ENCODE results near the gene ULBP1. TPM values are rescaled to one million over a fixed set of nuclear protein-coding genes. Genes with fewer than 3 reads are reported as not detected.
A peak's percentile ranks its signal among the peaks of the same experiment; 100 is the strongest.
"Not testable (repeated sequence)": the region's sequence is repeated elsewhere in the genome, so short reads cannot be mapped to it uniquely, and the experiment has no call there.

The ULBP1 gene
- total and polyA plus RNA-seq, 2 experiments from 2014 or later, result not detected

DNA sequence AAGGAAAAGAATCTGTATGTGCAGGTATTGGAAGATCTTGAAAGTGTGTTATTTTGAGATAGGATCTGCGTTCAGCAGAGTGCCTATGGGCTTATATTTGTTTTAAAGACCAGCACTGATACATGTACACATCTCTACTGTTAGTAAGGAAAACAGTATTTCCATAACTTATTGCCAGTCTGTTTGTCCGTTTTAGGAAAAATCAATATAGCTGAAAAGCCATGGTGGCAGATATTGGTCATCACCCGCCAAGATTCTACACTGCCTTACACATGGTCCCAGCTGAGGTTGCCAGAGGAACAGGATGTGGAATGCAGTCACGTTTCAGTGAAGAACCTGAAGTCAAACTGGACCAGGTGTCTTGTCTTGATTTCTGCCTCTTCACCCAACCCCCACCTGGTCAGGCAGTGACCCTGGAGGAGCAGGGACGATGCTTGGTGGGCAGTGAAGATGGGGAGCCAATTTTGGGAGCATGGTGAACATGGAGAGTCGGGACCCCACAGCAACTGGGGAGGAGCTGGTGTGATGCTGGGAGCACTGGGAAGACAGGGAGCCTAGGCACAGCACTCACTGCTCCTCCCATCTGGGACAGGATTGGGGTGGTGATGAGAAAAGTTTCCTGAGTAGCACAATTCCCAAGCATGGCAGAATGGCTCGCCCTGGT, 8.0 kb upstream of the ULBP1 start:
- not testable (repeated sequence) for H3K36me3 ChIP-seq; H3K9me3 ChIP-seq (ENCODE audit: low read depth); H3K27ac ChIP-seq; H3K4me3 ChIP-seq; DNase-seq (ENCODE audit: low read depth in 1 of 2, low spot score in 1 of 2); H3K4me1 ChIP-seq (ENCODE audit: low read depth)
- peaks cover 97% of the 10 kb centered on the region for H3K27me3 ChIP-seq

DNA sequence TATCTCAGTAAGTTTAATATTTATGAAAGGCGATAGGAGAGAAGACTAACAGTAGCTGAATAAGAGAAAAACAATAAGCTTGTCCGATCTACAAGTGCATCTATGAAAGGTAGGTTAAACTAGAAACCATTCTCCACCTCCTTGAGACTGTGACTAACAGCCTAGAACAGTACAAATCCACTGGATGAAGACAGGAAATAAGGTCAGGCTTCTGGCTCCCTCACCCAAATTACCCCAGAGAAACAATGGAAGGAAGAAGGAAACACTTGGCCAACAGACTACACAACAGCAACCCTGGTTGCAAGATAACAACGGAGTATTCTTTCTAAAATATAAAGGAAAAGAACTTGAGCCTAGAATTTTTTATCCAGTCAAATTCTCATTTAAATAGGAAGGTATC, 5.6 kb upstream of the ULBP1 start:
- peaks cover 97% of the 10 kb centered on the region for H3K27me3 ChIP-seq
- H3K4me1 ChIP-seq (ENCODE audit: low read depth); H3K9me3 ChIP-seq (ENCODE audit: low read depth); H3K27ac ChIP-seq; H3K4me3 ChIP-seq; H3K36me3 ChIP-seq: not testable (repeated sequence)
- peak in 1 of 2 donors; percentile 19 for DNase-seq (ENCODE audit: low read depth in 1 of 2, low spot score in 1 of 2)

- H3K9me3 ChIP-seq (ENCODE audit: low read depth); H3K36me3 ChIP-seq; H3K27ac ChIP-seq; H3K4me1 ChIP-seq (ENCODE audit: low read depth); H3K4me3 ChIP-seq; DNase-seq (ENCODE audit: low read depth in 1 of 2, low spot score in 1 of 2): not testable (repeated sequence)
- H3K27me3 ChIP-seq, result peaks cover 97% of the 10 kb centered on the region
Measured at GRCh38 chr6:149959806-149960205, 3.9 kb upstream of the ULBP1 start.

DNA sequence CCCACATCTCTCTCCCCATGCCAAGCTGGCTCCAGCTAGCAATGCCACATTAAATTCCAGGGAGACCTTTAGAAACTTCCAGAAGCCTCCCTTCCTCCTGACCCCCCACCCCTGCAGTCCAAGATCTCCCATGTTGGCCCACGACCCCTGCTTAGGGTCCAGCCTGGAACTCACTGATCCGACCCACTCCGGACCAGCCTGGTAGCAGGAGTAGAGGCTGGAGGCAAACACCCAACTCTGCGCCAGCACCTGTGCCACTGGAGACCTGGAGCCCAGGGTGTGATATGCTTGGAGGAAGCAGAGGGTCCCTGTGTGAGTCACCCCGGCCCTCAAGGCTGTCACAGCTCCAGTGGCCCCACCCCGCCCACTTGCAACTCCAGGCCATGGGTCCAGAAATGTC, 3.3 kb upstream of the ULBP1 start:
- TF ChIP-seq CTCF (IDR thresholded peaks at IDR 0.05; ENCODE audit: low read depth, low read length), result no peak

GRCh38 chr6:149961728-149962425, 1.9 kb upstream of the ULBP1 start:
- Histone ChIP-seq H3K9me3 (ENCODE audit: low read depth) (no peaks in the 10 kb centered on the region), H3K4me1 (ENCODE audit: low read depth) (peaks cover 4% of the 10 kb centered on the region), H3K27me3 (peaks cover 98% of the 10 kb centered on the region), H3K4me3 (no peak overlapping the region), H3K27ac (no peak overlapping the region), H3K36me3 (no peaks in the 10 kb centered on the region)
- peak; percentile 23 for TF ChIP-seq CTCF (IDR thresholded peaks at IDR 0.05; ENCODE audit: low read depth, low read length)
- DNase-seq (ENCODE audit: low read depth in 1 of 2, low spot score in 1 of 2), result no peak

More for the DNA sequence above, 3.3 kb upstream of the ULBP1 start:
- Histone ChIP-seq H3K4me1 (ENCODE audit: low read depth) (peaks cover 4% of the 10 kb centered on the region), H3K27me3 (peaks cover 98% of the 10 kb centered on the region), H3K27ac (no peak overlapping the region), H3K4me3 (no peak overlapping the region), H3K36me3 (no peaks in the 10 kb centered on the region), H3K9me3 (ENCODE audit: low read depth) (no peaks in the 10 kb centered on the region)
- DNase-seq (ENCODE audit: low read depth in 1 of 2, low spot score in 1 of 2), result no peak

DNA sequence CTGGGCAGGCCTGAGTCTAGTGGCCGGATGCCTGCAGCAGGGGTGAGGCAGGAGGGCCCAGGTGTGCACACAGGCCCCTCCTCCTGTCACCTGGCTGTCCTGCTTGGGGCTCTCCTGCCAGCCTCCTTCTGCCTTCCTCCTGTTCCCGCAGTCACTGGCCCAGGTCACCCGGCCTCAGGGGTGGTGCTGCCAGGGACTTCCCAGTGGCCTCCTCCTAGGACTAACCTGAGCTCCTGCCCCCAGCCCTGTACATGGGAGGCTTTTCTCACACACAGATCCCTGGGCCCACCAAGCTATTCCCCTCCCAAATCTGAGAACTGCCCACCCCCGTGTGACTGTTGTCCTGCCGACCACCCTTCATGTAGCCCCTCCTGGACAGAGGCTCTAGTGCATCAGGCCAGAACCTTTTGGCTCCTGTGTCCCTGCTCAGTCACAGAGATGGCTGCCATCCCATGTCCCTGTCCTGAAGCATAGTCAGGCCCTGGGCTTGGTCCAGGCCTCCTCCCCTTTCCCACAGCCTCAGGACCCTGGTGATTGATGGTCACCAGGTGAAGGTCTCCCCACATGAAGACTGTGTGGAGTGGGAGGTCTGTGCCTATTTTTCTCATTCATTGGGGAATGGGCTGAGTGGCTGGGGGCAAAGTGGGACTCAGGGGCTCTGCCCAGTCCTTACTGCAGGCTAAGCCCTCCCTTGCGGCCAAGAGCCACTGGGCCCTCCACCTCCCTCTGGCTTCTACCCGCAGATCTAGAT, 1.1 kb upstream of the ULBP1 start:
- DNase-seq (ENCODE audit: low read depth in 1 of 2, low spot score in 1 of 2), result no peak
- Histone ChIP-seq H3K4me3 (no peak overlapping the region), H3K36me3 (no peaks in the 10 kb centered on the region), H3K9me3 (ENCODE audit: low read depth) (no peaks in the 10 kb centered on the region), H3K27me3 (peaks cover 98% of the 10 kb centered on the region), H3K4me1 (ENCODE audit: low read depth) (peaks cover 4% of the 10 kb centered on the region), H3K27ac (no peak overlapping the region)
- TF ChIP-seq CTCF (IDR thresholded peaks at IDR 0.05; ENCODE audit: low read depth, low read length), result no peak

DNA sequence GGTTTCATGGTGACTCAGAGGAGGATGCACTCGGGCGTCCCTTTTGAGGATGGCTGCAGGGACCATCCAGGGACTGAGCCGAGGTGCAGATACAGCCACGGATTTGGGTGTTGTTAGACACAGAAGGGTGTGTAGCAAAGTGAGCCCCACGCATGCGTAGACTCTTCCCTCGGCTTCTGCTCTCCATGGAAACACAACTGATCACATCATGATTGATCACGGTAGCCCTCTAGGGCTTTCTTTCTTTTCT, 606 bp upstream of the ULBP1 start:
- no peaks in the 10 kb centered on the region for H3K36me3 ChIP-seq
- H3K9me3 ChIP-seq (ENCODE audit: low read depth), result no peaks in the 10 kb centered on the region
- TF ChIP-seq CTCF (IDR thresholded peaks at IDR 0.05; ENCODE audit: low read depth, low read length), result no peak
- H3K27ac ChIP-seq, result no peak overlapping the region
- H3K4me1 ChIP-seq (ENCODE audit: low read depth), result peaks cover 4% of the 10 kb centered on the region
- H3K4me3 ChIP-seq, result peak overlapping the region; percentile 28
- peaks cover 98% of the 10 kb centered on the region for H3K27me3 ChIP-seq
- peak in 1 of 2 donors; percentile 40 for DNase-seq (ENCODE audit: low read depth in 1 of 2, low spot score in 1 of 2)
